Neural crest cell (in vitro differentiated cells): ENCODE data around the gene RHBDL1. TPM values are rescaled to one million over a fixed set of nuclear protein-coding genes. Genes with fewer than 3 reads are reported as not detected.
"Not testable (repeated sequence)": the region's sequence is repeated elsewhere in the genome, so short reads cannot be mapped to it uniquely, and the experiment has no call there.

Experiments used
- DNase-seq: peaks from one replicate; pipeline ENCODE4 v3.0.0; 2021; ENCODE audit warnings: low read depth, mixed read lengths, low spot score
- H3K27ac Mint-ChIP-seq: one replicate; pipeline ENCODE4 v1.8.0; 2021; ENCODE audit warnings: mild to moderate bottlenecking, mixed read lengths; ENCODE audit not compliant: unreplicated experiment
- H3K27me3 Mint-ChIP-seq: 2 replicates; pipeline ENCODE4 v1.8.0; 2021; ENCODE audit warnings: low read depth, mild to moderate bottlenecking, mixed read lengths
- H3K36me3 Mint-ChIP-seq: 2 replicates; pipeline ENCODE4 v1.8.0; 2021; ENCODE audit warnings: low read depth, mild to moderate bottlenecking, mixed read lengths
- H3K4me1 Mint-ChIP-seq: 2 replicates; pipeline ENCODE4 v1.8.0; 2021; ENCODE audit warnings: mixed read lengths
- H3K4me3 Mint-ChIP-seq: one replicate; pipeline ENCODE4 v1.8.0; 2021; ENCODE audit warnings: mild to moderate bottlenecking, mixed read lengths
- H3K9me3 Mint-ChIP-seq: 2 replicates; pipeline ENCODE4 v1.8.0; 2021; ENCODE audit warnings: mixed read lengths
- total RNA-seq: library from RNA; stranded (reverse); gene quantifications from 2 replicates; pipeline ENCODE4 v1.2.1, GENCODE V29; 2021
- TF ChIP-seq, protein P1 (sequence below): fragments of 200-600 bp; sonication (generic); conservative IDR thresholded peaks from 2 replicates; pipeline ENCODE4 v1.5.0; 2021; ENCODE audit warnings: antibody characterized with exemption, mild to moderate bottlenecking

RHBDL1 gene
- total RNA-seq, 1 donor from 2014 or later = 3.1 TPM

DNA sequence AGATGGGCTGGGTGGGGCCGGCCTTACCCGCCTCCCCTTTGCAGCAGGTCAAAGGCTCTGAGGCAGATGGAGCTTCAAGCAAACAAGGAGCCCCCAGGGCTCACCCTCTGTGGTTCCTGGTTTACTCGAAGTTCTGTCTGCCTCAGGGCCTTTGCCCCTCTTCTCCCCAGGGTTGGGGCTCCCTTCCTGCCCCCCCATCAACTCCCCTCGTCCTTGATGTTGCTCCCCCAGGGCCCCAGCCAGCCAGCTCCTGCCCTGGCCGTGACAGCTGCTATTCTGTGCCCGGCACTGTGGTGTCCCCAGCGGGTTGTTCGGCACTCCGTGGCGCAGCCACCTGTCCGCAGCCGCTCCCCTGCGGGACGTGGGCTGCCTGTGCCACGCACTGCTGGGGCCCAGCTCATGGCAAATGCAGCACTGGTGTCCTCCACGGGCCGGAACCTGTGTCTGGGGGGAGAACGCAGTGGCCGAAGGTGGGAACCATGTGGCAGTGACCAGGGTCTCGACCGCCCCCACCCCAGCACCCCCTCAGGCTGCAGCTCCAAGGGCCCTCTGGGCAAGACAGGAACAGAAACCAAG lies 35.1 kb downstream of the RHBDL1 start:
- no peak for DNase-seq
- H3K4me3 Mint-ChIP-seq = peak overlapping the region; percentile 74
- TF ChIP-seq, protein P1, sequence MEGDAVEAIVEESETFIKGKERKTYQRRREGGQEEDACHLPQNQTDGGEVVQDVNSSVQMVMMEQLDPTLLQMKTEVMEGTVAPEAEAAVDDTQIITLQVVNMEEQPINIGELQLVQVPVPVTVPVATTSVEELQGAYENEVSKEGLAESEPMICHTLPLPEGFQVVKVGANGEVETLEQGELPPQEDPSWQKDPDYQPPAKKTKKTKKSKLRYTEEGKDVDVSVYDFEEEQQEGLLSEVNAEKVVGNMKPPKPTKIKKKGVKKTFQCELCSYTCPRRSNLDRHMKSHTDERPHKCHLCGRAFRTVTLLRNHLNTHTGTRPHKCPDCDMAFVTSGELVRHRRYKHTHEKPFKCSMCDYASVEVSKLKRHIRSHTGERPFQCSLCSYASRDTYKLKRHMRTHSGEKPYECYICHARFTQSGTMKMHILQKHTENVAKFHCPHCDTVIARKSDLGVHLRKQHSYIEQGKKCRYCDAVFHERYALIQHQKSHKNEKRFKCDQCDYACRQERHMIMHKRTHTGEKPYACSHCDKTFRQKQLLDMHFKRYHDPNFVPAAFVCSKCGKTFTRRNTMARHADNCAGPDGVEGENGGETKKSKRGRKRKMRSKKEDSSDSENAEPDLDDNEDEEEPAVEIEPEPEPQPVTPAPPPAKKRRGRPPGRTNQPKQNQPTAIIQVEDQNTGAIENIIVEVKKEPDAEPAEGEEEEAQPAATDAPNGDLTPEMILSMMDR = no peak
- no peaks in the 10 kb centered on the region for H3K36me3 Mint-ChIP-seq
- H3K9me3 Mint-ChIP-seq = no peaks in the 10 kb centered on the region
- H3K27ac Mint-ChIP-seq = peak overlapping the region; percentile 90
- H3K27me3 Mint-ChIP-seq = peaks cover 44% of the 10 kb centered on the region
- H3K4me1 Mint-ChIP-seq = peaks cover 17% of the 10 kb centered on the region

DNA sequence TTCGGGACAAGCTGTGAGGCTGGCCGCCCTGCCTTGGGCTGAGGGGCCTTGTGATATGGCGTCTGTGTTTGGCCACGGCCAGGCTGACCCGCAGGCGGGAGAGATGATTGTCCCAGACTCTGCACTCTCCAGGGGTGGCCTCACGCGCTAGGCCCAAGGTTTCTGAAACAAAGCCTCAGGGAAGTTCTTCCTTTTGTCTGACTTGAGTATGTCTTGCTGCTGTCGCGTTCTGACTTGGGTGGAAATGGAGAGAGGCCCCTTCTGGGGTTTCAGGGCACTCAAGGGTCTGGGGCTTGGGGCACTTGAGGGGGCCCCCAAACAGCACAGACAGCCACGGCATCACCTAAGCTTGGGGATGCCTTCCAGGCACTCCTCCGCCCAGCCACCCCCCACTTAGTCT lies 35.6 kb downstream of the RHBDL1 start:
- Mint-ChIP-seq H3K27me3 (peaks cover 45% of the 10 kb centered on the region), H3K9me3 (no peaks in the 10 kb centered on the region), H3K4me1 (peaks cover 18% of the 10 kb centered on the region), H3K4me3 (peak overlapping the region; percentile 27), H3K27ac (no peak overlapping the region), H3K36me3 (no peaks in the 10 kb centered on the region)
- TF ChIP-seq, protein P1 = no peak
- no peak for DNase-seq

DNA sequence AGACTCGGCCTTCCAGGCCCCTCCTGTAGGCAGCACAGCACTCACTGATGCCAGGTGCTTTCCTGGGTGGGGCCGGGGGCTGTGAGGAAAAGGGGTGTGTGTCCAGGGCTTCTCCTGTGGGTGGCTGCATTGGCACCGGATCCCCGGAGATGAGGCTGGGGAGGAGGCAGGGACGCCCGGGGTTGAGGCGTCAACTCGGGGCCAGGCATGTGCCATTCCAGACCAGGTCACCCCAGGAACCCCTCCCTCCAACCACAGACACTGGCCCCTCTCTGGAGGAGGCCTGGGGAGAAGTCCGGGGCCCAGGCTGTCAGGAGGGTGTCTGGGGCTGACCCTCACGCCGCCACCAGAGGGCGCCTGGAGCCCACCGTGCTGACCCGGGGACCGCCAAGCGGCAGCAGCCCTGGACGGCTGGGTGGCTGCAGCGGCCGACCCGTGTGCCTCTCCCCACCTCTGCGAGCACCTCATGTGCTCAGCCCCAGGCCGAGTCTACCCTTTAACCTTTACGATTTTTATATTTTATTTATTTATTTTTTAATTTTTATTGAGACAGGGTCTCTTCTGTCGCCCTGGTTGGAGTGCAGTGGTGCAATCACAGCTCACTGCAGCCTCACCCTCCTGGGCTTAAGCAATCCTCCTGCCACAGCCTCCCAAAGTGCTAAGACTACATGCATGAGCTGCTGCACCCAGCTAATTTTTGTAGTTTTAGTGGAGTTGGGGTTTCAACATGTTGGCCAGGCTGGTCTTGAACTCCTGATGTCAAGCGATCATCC lies 36.3 kb downstream of the RHBDL1 start:
- H3K4me3 Mint-ChIP-seq = peak overlapping the region; percentile 27
- DNase-seq = peak; percentile 86
- TF ChIP-seq, protein P1 = peak; percentile 96
- peaks cover 43% of the 10 kb centered on the region for H3K27me3 Mint-ChIP-seq
- H3K36me3 Mint-ChIP-seq = no peaks in the 10 kb centered on the region
- H3K9me3 Mint-ChIP-seq = no peaks in the 10 kb centered on the region
- H3K4me1 Mint-ChIP-seq = peaks cover 23% of the 10 kb centered on the region
- no peak overlapping the region for H3K27ac Mint-ChIP-seq

DNA sequence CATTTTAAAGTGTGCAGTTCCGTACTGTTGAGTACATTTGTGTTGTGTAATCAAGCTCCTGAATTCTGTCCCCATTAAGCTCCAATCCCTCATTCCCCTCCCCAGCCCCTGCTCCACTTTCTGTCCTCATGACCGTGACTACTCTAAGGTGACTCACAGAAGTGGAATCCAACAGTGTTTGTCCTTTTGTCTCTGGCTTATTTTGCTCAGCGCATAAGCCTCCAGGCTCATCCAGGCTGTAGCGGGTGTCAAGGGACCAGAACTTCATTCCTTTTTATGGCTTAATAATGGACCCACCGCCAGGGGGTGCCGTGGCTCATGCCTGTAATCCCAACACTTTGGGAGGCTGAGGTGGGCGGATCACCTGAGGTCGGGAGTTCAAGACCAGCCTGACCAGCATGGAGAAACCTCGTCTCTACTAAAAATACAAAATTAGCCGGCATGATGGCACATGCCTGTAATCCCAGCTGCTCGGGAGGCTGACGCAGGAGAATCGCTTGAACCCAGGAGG lies 37.3 kb downstream of the RHBDL1 start:
- TF ChIP-seq, protein P1 = peak; percentile 61
- H3K27me3 Mint-ChIP-seq = peaks cover 34% of the 10 kb centered on the region
- H3K27ac Mint-ChIP-seq, DNase-seq, H3K36me3 Mint-ChIP-seq, H3K9me3 Mint-ChIP-seq: not testable (repeated sequence)
- H3K4me3 Mint-ChIP-seq = peak overlapping the region; percentile 80
- peaks cover 23% of the 10 kb centered on the region for H3K4me1 Mint-ChIP-seq

DNA sequence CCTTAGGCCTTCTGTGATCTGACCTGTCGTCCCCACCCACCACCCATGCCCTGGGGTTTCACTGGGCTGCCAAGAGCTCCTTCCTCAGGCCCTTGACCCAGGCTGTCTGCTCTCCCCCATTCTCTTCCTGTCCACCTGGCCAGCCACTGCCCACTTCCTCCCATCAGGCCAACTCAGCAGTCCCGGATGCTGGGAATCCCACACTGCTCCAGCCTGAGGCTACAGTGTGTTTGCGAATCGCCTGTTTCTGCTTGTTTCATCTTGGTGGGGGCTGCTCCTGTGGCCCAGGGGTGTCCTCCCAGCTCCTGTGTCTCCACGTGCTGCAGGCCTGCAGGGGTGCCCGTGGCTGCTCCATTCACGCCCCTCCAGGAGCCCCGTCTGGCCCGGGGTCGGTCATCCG lies 38.6 kb downstream of the RHBDL1 start:
- H3K27ac Mint-ChIP-seq = no peak overlapping the region
- no peaks in the 10 kb centered on the region for H3K9me3 Mint-ChIP-seq
- TF ChIP-seq, protein P1 = no peak

More for the DNA sequence above, 38.6 kb downstream of the RHBDL1 start:
- Mint-ChIP-seq H3K27me3 (peaks cover 22% of the 10 kb centered on the region), H3K36me3 (no peaks in the 10 kb centered on the region), H3K4me3 (peak overlapping the region; percentile 86), H3K4me1 (peaks cover 29% of the 10 kb centered on the region)
- no peak for DNase-seq
